GM21390 (cell line): ENCODE measurements around the gene C6orf141.

Source experiments
- ATAC-seq: cut with Tn5 transposase; IDR thresholded peaks from one replicate; pipeline ENCODE4 v1.9.1; 2021; ENCODE audit not compliant: unreplicated experiment

C6orf141 gene

GRCh38 chr6:49535795-49536194 lies 14.7 kb upstream of the C6orf141 start:
- ATAC-seq = no peak

GRCh38 chr6:49539102-49539501 lies 11.4 kb upstream of the C6orf141 start:
- no peak for ATAC-seq

DNA sequence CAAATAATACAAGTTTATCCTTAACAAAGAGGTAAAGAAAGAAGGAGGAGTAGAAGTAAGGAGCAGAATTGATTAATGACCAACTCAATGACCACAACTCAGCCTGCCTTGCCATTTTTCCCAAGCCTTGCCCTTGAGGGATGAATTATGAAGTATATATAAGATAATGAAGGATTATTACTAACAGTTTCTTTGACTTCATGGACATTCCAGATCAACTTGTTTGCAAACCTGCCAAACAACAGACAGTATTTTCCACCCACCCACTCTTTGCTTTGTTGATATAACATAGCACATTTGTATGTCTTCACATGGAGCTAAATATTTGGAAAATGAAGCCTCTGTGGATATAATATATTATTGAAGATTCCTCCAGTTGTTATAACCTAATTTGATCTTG lies 9.9 kb upstream of the C6orf141 start:
- ATAC-seq = no peak

DNA sequence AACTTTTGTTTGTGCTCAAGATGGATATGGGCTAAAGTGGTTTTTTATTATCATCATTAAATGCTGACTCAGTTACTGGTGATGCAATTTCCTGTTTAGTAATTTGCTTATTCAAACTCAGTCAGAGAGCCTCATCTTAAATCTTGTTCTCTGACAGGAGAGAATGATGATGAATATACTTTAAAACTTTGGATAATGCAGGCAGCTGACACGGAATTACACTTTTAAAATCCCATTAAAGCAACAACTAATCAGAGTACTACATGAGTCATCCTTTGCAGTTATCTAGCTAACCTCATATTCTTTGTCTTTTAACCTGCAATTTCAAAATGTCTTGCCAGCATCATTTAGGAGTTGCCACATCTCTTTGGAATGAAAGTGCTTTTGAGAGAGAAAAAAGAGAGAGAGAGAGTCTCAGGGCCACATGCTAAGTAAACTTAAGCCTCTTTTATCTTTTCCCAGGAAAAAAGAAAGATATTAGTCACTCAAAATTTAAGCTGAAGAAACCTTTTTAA lies 9.2 kb upstream of the C6orf141 start:
- ATAC-seq = no peak

DNA sequence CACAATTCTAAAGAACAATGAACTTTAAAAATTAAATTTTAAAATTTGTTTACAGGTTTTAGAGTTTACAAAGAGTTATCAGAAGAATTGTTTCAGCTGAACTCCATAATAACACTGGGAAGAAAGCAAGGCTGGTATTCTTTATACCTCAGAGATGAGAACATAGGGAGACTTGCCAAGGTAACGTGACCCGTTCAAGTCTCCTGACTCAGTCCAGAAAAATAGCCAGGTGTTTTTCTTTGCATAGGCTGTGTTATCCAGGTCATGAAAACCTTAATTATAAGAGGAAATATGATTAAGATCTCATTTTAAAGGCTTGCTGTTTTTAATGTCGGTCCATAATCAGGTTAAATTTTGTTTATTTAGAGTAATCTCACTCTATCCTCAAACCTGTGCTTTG lies 8.5 kb upstream of the C6orf141 start:
- no peak for ATAC-seq

DNA sequence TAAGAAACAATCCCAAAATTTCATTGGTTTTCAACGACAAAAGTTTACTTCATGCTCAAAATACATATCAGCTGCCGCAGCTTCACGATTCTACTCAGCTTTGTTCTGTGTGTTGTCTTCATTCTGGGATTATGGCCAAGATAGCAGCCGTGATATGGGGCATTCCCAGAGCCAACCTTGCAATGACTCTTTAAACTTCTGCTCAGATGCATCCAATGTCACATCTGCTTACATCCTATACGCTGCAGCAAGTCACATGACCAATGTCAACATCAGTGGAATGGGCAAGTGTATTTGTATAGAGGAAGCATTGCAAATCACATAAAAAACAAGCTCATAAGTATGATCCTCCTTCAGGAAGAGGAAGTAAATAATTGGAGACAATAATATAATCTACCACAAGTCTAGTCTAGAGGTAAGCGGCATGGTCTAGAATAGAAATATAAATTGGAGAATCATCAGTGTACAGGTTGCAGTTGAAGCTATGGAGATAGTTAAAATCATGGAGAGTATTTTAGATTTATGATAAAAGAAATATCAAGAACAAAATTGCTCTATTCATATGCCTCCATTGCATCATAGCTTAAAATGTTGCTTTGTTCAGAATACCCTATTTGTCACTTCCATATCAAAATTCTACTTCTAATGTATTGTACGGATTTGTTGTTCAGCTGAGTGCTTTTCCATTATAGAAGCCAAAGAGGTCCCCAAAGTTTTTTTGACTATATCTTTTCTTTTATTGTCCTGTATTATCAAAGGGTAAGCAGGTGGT lies 7.2 kb upstream of the C6orf141 start:
- ATAC-seq = no peak

GRCh38 chr6:49546331-49546730 lies 4.1 kb upstream of the C6orf141 start:
- no peak for ATAC-seq

- ATAC-seq = no peak
These were observed 1.7 kb upstream of the C6orf141 start for GRCh38 chr6:49548613-49549304.

- no peak for ATAC-seq
These were observed 577 bp upstream of the C6orf141 start for GRCh38 chr6:49549691-49550491.

DNA sequence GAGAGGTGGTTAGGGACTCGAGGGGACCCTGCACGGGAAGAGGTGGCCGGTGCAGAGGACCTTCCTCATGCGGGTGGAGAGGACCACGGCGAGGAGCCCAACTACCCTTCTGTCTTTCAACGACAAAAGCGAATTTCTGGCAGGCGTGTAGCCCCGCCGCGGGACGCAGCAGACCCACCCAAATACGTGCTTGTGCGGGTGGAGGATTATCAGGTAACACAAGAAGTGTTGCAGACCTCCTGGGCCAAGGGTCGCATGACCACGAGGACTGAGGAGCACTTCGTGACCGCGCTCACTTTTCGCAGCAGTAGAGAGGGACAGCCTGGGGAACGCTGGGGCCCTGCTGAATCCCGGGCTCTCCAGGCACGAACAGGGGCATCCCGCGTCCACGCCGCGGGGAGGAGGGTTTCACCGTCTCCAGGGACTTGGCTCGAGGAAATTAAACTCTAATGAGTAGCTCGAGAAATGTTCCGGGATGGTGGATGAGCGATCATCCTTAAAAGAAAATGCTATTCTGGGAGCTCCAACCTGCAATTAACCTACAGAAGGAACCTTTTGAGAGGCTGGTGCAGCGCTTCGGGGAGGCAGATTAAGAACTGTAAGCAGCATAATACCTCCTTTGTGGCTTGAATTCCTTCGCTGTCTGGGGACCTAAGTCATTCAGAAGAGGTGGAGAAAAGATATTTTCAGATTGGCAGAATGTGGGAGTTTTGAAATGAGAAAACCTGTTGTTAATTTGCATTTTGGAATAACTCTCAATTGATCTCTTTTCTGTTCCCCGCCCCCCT lies 804 bp downstream of the C6orf141 start:
- ATAC-seq = peak; percentile 55

DNA sequence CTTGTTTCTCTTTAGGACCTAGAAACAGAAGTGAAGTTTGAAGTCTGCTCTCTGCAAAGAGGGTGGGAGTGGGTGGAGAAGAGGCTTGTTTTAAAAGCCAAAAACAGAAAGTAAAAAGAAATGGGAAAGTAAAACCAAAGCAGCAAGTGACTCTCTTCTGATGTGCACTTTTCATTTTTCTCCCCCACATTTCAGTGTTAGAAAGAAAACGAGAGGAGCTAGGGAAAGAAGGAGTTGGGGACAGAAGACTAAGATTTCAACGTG lies 1.3 kb downstream of the C6orf141 start:
- ATAC-seq = peak; percentile 60

- ATAC-seq = no peak
These were observed 2.1 kb downstream of the C6orf141 start for GRCh38 chr6:49552596-49552995.

DNA sequence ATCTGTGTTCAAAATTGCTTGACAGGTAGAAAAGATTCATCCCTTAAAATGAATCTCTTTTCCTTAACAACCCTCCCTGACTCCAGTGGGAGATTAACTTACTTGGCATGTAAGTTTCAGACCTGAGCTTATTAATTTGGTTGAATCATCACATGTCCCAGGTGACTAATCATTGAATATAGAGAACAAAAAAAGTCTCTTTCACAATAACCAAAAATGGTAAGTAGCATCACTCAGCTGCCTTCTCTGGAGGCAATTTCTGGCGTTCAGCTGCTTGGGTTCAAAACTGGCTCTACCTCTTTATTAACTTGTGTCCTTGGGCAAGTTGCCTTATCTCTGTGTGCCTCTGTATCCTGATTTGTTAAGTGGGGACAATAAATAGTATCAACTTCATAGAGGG lies 2.9 kb downstream of the C6orf141 start:
- ATAC-seq = no peak

DNA sequence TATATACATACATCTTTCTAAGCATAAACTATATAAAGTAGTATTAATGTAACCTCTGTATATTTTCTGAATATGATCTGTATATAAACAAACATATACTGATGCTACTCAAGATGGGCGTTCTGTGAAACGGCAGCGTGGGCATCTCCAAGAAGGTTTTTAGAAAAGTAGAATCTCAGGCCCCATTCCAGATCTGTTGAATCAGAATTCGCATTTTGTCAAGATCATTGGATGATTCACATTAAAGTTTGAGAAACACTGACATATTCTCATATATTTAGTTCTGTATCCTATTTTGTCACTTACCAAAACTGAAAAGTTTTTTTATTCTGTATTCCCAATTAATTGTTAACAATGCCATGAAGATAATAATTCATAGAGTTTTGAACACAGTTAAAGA lies 5.5 kb downstream of the C6orf141 start:
- no peak for ATAC-seq

GRCh38 chr6:49556429-49556837 lies 6.0 kb downstream of the C6orf141 start:
- ATAC-seq = no peak

DNA sequence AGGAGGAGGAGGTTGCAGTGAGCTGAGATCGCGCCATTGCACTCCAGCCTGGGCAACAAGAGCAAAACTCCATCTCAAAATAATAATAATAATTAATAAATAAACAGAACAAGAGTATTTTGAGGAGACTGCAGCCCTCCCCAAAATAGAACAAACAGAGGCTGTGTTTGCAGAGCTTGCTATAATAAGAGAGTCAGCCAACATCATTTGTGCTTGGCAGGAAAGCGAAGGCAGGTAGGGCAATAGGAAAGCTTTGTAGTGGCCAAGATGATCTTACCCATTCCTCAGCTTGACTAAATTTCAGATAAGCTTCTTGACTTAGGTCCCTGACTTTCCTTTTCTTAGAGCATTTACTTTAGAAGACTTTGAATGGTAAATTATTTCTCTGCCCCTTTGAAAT lies 6.7 kb downstream of the C6orf141 start:
- ATAC-seq = no peak

DNA sequence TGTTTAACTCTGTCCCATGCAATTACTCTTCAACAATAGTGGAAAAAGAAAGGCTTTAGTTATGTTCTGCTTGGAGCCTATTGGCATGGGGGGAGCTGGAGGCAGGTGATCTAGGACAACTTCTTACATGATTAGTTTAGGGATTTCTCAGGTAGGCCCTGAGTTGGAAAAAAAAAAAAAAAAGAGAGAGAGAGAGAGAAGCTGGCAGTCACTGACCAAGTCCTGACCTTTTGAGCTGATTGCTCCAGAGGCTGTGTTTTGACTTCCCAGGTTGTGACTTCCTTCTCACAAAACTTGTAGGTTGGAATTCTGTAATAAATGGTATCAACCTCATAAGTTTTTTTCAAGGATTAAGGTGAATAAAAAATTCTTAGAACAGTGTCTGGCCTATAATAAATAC lies 7.8 kb downstream of the C6orf141 start:
- ATAC-seq = no peak

DNA sequence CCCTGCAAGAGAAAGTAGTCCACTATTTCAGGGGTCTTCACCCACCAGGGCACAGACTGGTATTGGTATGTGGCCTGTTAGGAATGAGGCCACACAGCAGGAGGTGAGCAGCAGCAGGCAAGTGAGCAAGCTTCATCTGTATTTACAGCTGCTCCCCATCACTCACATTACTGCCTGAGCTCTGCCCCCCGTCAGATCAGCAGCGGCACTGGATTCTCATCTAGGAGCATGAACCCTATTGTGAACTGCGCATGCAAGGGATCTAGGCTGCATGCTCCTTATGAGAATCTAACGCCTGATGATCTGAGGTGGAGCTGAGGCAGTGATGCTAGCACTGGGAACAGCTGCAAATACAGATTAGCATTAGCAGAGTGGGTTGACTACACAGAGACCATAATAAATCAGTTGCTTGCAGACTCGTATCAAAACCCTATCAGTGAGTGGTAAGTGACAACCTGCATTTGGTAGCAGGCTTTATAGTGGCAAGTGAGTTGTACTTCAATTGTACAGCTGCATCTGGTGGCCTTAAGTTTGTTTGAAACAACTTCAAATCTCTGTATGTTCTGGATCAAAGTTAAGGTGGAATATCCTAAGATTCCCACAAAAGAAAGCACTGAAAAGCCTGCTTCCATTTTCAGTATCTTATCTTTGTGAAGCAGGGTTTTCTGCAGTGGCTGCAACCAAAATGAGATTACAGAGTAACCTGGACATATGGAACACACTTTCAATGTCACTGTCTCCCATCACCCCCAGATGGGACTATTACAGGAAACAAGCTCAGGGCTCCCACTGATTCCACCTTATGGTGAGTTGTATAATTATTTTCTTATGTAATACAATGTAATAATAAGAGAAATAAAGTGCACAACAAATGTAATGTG lies 12.8 kb downstream of the C6orf141 start:
- no peak for ATAC-seq

- no peak for ATAC-seq
These were observed 14.1 kb downstream of the C6orf141 start for GRCh38 chr6:49564552-49564951.

DNA sequence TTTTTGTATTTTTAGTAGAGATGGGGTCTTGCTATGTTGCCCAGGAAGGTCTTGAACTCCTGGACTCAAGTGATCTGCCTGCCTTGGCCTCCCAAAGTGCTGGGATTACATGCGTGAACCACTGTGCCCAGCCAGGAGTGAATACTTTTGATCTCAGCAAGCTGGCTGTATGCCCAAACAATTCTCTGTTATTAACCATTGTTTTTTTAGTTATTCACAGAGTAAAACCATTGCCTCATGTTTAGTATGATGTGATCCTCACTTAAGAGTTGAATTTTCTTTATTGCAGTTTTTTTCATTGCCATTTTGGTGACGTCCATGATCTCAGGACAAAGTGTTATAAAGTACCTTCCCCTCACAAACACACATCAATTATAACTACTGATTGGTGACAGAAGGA lies 14.8 kb downstream of the C6orf141 start:
- no peak for ATAC-seq
